Regular cardiac myocyte (primary cell): ENCODE measurements around the gene ARAF. TPM values are rescaled to one million over a fixed set of nuclear protein-coding genes. Genes with fewer than 3 reads are reported as not detected.

Experiments used
- total RNA-seq: library from RNA; depleted of rRNA; stranded (reverse); fragments of >200 nt; gene quantifications from 2 replicates; pipeline ENCODE4 v1.2.3, GENCODE V29; 2014

ARAF gene
- 14.7 and 15.9 TPM in 2 replicates for total RNA-seq

GRCh38 chrX:47560934-47561658 is at the start of gene ARAF:
Gene ARAF (plus strand): TSS chrX:47561205. CDS start chrX:47562968, 1,763 bp downstream.

GRCh38 chrX:47581731-47582647 is 21.0 kb downstream of the ARAF start, which contains the start of gene TIMP1:
Gene TIMP1 (plus strand): TSS chrX:47582436. CDS start chrX:47583416, 980 bp downstream.

GRCh38 chrX:47619486-47620302 is 58.7 kb downstream of the ARAF start, which contains the start of gene SYN1:
Gene SYN1 (minus strand): TSS chrX:47619857. CDS start chrX:47619728, 129 bp downstream.

Other genes starting within 250 kb of the ARAF start
- gene ZNF157, start 190.6 kb upstream of the ARAF start, total RNA-seq = under 0.01 and 0.28 TPM in 2 replicates
- gene ZNF41, start 78.0 kb upstream of the ARAF start, total RNA-seq = 4.2 and 7.1 TPM in 2 replicates
- gene TIMP1, start 21.2 kb downstream of the ARAF start, total RNA-seq = 373 and 1,457 TPM in 2 replicates
- gene SYN1, start 58.7 kb downstream of the ARAF start, total RNA-seq = under 0.01 and 0.28 TPM in 2 replicates
- under 0.01 and 0.19 TPM in 2 replicates for gene CFP, start 68.7 kb downstream of the ARAF start, total RNA-seq
- gene ELK1, start 89.4 kb downstream of the ARAF start, total RNA-seq = 19.7 and 20.9 TPM in 2 replicates
- 115 and 135 TPM in 2 replicates for gene UXT, start 98.0 kb downstream of the ARAF start, total RNA-seq